NK-92 (cell line): Measurements from ENCODE around the gene PRR5.
"Not testable (repeated sequence)": the region's sequence is repeated elsewhere in the genome, so short reads cannot be mapped to it uniquely, and the experiment has no call there.

Experiments used
- DNase-seq: peaks from one replicate; lab custom pipeline; 2025; ENCODE audit not compliant: unreplicated experiment; lab: John Stamatoyannopoulos, UW

Gene PRR5

DNA sequence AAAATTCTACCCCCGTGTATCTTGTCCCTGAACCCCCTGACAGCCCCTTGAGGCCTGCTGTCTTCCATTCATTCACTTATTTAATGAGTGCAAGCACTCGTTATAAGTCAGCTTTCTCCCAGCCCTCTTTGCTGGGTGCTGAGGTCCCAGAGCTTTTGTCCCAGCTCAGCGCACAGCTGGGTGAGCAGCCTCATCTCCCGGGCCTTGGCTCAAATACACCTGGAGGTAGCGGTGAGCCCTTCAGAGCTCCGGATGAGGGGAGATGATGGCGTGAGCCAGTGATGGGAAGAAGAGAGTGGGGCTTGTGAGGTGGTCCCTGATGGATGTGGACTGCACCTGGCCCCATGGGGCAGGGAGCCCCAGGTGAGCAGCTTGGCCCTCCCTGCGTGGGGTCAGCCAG is 32.3 kb downstream of the PRR5 start:
- DNase-seq, result no peak

DNA sequence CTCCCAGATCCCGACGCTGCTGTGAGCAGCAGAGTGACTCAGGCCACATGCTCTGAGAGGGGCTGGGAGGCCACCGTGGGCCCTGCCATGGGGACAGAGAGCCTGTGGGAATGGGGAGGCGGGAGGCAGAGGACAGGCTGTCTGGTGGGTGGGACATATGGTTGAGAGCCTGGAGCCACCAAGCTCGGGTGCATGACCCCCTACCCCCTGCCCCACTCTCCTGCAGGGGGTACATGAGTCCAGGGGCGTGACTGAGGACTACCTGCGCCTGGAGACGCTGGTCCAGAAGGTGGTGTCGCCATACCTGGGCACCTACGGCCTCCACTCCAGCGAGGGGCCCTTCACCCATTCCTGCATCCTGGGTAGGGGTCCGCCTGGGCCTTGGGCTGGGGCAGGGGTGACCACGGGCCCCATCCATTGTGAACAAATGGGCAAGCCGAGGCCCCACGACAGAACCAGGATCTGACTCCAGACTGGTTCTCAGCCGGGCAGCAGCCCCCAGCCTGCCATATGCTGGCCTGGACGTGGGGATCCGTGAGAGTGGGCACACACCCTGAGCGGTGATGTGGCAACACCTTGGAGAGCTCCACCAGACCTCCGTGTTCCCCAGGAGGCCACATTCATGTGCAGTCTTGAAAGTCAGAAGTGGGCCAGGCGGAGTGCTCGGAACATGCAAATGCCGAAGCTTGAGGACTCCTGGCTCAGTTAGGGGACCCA is 33.0 kb downstream of the PRR5 start:
- no peak for DNase-seq

DNA sequence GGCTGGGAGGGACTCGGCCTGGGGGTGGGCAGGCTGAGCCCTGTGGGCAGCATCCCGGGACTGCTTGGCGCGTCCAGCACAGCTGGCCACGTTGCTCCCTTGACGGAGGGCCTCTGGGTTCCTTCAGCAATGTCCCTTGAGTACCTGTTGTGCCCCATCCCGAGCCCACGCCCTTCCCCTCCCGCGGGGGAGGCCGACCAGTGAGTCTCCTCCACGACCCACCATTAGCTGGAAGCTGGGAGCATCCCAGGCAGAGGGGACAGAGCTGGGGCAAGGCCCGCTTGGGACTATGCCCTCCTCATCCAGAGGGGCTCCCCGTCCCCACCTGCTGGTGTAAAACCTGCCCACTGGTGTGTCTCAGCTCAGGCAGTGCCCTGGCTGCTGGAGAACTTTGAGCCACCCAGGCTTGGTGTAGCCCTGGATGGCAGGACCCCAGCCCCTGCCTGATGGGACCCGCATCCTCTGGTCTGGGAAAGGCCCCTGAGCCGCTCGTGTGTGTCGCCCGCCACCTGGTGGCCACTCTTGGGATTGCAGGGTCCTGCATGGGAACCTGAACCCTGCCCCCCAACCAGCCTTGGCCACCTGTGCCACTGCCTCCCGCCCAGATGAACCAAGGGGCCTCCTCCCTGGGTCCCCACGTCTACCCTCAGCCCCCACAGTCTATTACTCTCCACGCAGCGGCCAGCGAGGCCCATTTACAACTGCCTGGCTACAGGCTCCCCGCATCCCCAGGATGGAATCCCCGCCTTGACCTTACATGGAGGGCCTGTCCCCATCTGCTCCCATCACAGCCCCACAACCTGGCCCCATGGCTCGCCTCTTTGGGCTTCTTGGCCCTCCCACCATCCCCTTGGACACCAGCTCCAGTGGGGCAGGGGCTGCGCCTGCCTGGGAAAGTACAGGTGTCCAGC is 33.8 kb downstream of the PRR5 start:
- peak; percentile 18 for DNase-seq

DNA sequence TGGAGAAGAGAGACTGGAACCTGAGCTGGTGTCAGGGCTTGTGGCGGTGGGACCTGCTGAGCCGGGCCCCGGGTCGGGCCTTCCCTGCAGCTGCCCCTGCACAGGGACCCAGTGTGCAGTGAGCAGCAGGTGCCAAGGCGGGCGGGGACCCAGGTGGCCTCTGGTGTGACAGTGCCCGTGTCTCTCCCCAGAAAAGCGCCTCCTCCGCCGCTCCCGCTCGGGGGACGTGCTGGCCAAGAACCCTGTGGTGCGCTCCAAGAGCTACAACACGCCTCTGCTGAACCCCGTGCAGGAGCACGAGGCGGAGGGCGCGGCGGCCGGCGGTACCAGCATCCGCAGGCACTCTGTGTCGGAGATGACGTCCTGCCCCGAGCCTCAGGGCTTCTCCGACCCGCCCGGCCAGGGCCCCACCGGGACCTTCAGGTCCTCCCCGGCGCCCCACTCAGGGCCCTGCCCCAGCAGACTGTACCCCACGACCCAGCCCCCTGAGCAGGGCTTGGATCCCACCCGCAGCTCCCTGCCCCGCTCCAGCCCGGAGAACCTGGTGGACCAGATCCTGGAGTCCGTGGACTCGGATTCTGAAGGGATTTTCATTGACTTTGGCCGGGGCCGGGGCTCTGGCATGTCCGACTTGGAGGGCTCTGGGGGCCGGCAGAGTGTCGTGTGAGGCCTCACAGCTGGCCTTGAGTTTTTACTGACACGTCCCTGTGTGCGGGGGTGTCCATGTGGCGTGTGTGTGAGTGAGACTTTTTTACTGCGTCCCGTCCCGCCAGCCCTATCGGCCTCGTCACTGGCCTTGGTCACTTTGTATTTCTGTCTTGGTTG is 34.8 kb downstream of the PRR5 start:
- no peak for DNase-seq

DNA sequence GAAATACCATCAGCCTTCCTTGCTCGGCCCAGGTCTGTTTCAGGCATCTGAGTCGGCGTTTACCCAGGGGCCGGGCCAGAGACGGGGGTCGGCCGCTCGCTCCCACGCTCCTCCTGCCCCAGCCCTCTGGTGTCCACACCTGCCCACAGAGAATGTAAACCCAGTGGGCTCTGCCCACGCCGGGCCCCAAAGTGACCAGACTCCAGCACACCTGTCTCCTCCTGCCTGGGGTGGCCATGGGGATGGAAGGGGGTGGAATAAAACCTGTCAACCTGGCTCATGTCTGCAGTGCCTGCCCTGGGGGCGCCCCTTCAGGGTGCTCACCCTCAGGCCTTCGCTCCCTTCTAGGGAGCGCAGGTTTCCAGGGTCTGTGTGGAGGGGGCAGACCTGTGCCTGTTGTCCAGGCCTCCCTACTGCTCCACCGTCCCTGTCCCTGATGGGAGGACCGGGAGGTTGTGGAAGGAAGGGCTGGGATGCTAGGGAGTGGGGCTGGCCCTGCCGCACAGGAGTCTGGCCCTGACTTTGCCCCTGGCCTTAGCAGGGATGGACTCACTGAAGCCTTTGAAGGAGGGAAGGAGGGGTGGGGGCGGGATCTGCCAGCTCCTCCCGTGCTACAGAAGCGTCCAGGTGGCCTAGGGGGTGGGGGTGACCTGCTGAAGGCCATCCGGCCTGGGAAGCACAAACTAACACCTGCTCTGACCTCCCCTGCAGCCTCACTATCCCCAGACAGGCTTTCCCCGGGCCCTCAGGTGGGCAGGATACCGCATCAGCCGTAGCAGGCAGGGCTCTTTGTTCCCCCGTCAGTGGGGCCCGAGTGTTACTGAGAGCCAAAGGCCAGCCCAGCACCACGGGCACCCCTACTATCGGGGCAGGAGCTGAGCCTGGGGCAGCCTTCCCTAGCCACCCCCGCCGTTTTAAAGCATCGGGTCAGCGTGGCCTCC is 35.7 kb downstream of the PRR5 start:
- DNase-seq, result no peak

DNA sequence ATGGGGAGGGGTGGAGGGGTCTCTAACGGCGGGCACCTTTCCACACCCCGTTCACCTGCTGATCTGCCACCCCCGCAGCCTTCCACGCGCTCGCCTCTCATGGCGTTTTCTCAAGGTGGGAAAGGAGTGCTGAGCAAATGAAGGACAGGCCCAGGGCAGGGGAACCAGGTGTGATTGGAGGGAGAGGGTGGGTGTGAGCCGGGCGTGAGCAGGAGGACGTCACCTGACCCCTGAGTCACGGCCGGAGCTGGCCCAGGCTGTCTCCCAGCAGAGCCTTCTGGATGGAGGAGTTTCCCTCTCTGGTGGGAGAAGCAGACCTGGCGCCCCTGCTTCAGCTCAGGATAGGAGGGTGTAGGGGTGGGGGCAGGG is 36.3 kb downstream of the PRR5 start:
- no peak for DNase-seq

DNA sequence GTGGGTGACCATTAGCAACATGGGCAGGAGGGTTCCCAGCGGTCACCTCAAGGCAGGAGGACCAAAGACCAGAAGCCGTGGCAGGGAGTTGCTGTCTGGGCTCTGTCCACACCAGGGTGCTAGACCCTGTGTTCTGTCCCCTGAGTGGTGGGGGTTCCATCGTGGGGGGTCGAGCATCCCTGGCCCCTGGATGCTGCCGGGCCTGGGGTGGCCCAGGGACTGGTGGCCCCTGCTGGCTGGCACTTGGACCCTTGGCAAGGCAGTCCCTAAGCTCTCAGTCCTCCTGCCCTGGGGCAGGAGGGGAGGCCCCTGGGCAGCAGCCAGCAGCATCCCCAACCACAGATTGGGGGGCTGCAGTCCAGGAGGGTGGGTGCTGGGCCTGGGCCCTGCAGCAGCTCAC is 37.0 kb downstream of the PRR5 start:
- no peak for DNase-seq

DNA sequence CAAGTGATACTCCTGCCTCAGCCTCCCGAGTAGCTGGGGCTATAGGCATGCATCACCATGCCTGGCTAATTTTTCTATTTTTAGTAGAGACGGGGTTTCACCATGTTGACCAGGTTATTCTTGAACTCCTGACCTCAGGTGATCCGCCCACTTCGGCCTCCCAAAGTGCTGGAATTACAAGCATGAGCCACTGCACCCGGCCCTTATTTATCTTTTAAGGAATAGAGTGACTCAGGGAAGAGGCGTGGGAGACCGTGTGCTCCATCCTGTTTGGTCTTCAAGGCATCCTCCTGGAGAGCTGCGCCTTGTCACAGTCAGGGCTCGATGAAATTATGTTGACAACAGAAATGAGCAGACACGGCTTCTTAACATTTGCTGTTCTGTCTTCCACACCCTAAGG is 37.7 kb downstream of the PRR5 start:
- DNase-seq, result not testable (repeated sequence)

DNA sequence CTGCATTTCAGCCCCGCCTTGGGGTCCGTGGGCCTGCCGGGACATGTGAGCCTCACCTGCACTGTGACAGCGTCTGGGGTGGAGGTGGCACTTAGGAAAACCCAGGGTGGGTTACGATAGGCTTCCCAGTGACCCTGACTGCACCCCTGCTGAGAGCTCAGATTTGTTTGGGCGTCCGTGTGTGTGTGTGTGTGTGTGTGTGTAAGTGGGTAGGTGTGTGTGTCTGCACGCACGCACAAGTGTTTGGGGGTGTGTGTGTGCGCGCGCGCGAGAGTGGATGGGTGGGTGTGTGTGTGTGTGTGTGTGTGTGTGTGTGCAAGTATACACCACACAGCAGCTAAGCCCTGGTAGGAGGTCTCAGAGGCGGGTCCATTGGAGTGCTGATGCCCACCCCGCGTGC is 38.3 kb downstream of the PRR5 start:
- DNase-seq, result no peak

DNA sequence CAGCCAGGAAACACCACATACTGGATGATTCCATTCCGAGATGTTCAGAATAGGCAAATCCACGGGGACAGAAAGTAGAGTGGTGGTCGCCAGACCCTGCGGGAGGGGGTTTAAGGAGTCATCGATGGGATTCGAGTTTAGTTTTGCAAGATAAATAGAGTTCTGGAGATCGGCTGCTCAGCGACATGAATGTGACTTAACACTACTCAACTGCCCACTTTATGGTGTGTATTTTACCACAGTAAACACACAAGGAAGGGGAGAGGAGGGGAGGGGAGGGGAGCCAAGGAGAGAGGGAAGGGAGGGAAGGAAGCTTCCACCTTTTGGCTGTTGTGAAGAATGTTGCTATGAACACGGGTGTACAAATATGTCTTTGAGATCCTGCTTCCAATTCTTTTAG is 39.9 kb downstream of the PRR5 start:
- DNase-seq, result no peak

DNA sequence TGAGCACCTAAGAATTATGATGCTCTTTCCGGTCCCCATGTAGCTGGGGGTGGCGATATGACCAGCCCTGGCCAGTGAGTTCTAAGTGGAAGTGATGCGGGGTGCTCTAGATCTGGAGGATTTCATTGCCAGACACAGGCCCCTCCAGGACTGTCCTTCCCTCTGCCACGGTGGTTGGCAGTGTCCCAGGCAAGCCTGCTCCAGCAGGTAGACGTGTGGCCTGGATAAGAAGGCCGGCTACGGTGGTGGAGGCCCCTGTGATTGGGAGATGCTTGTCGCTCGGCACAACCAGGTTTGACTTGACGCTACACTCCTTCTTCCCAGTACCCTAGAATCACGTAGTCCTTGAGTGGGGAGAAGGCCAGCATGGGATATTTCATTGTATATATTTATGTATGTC is 41.2 kb downstream of the PRR5 start:
- no peak for DNase-seq

DNA sequence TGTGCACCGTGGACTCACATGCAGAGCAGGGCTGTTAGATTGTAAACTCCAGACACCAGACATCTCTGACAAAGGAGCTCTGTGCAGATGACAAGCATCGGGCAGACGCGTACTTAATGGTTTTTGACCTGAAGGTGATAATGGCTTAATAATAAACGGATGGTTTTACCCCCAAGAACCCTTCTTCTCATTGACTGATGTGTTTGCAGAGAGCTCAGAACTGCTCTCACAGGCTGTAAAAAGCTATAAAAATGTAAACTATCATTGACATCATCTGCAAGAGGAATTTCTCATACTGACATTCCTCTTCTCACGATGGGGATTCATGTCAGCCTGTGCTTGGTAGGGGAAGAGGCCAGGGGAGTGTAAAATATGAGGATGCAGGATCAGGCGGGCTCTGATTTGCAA is 41.8 kb downstream of the PRR5 start:
- no peak for DNase-seq

DNA sequence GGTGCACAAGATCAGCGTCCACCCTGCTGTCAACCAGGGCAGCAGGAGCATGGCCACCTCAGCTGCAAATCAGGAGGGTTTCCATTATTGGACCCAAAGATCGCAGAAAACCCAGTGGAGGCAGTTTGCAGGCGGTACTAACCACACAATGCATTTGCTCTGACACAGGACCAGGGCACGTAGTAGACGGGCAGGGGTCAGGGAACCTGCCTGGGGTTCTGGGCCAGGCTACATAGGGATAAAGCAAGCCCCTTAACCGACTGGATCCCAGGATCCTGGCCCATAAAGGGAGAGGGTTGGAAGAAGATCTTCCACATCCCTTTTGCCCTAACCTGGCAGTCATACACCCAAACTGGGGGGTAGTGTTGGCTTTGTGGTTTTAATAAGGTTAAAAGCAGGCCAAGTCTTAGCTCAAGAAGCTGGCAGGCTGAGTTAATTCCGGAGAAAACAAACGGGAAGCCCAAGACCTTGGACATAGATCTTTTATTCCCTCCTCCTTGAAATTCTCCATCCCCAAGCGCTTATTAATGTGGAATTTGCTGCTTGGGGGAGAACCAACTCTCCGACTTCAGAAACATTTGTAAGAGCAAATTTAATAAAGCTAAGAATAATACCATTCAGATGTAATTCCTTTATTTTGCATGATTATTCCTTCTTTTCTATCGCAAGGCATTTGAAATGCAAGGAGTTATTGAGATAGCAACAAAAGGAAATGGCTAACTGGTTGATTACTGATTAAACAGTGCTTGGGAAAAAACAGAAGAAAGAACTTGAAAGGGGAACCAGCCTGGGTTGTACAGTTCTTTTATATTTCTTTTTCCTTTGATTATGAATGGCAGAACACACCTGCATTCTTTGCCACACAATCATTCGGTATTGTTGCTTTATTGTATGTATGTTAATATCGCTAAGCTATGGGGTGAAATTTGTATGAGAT is 44.1 kb downstream of the PRR5 start:
- no peak for DNase-seq

DNA sequence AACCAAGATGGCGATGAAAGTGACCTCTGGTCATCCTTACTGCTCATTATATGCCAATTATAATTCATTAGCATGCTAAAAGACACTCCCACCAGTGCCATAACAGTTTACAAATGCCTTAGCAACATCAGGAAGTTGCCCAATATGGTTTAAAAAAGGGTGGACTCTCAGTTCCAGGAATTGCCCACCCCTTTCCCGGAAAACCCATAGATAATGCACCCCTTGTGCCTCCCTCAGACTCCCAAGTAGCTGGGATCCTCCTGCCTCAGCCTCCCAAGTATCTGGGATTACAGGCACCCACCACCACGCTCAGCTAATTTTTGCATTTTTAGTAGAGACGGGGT is 45.8 kb downstream of the PRR5 start:
- not testable (repeated sequence) for DNase-seq

DNA sequence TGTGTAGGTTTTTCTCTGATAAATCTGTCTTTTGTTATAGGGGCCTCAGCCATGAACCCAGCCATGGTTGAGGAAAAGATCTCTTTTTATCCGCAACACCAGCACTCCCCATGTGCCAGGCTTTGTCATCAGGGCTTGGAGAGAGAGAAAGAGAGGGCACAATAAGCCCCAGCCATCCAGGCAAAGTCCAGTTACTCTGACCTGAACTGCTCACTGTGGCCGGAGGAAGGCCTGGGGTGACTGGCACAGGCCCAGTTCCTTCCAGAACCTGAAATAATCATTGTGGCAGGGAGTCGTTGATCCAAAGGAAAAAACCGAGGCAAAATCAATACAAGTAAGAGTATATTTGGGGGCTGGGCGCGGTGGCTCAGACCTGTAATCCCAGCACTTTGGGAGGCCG is 46.5 kb downstream of the PRR5 start:
- DNase-seq, result no peak

DNA sequence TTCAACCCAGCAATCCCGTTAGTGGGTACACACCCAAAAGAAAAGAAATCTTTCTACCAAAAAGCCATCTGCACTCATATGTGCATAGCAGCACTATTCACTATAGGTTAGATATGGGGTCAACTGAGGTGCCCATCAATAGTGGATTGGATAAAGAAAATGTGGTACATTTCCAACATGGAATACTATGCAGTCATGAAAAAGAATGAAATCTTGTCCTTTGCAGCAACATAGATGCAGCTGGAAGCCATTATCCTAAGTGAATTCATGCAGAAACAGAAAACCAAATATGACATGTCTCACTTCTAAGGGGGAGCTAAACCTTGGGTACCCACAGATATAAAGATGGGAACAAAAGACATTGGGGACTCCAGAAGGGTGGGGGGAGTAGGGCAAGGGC is 48.5 kb downstream of the PRR5 start:
- no peak for DNase-seq

DNA sequence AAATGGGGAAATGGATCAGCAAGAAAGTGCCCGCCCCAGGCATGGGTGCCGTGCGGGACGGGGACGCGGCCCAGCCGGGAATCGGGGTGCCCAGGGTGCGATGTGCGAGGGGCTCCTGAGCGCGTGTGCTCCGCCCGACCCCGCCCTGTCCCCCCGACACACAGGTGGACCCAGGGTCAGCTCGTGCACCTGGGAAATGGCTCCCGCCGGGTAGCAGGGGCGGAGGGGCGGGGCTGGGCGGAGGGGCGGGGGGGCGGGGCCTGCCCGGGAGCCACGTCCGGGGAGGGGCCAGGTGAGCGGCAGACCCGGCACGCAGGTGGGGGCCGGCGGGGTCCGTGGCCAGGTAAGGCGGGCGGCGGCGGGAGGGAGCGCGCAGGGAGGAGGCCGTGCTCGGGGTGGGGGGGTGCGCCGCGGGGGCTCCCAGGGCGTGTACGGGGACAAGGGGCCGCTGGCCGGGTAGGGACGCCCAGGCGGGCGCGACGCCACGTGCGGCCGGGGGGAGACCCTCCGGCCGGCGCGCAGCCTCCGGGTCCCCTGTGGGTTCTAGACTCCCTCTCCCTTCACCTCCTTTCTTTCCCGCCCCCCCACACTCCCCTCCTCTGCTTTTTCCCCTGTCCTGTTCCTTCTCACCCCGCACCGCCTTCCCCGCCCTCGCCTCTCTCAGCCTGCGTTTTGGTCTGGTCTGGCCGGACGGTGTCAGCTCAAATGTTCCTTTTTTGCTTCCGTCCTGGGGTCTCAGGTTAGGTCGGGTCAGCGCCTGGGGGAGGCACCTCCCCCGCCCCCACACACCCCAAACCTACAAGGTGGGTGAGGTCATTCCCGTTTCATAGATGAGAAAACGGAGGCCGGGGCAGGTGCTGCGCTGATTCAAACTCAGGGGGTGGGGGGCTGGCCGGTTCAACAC is 50.5 kb downstream of the PRR5 start, which contains the start of gene ARHGAP8:
TSS of gene ARHGAP8 (plus strand) at position 291 of the 904 bp plus-strand sequence. CDS start 33,953 bp downstream, outside the sequence.
- no peak for DNase-seq
